Measurements from ENCODE around the gene LCE6A.

The LCE6A gene

GRCh38 chr1:152880316-152880715, 37.7 kb downstream of the LCE6A start:
- TF ChIP-seq CTCF (IDR thresholded peaks at IDR 0.05; ENCODE audit: low read length, missing control alignments) = no peak
- no peak overlapping the region for H3K4me3 ChIP-seq (replicated peaks; ENCODE audit: low read depth, low read length)
- no peak for DNase-seq (ENCODE audit: low read depth)

- no peak overlapping the region for H3K4me3 ChIP-seq (replicated peaks; ENCODE audit: low read depth, low read length)
- DNase-seq (ENCODE audit: low read depth) = no peak
- TF ChIP-seq CTCF (IDR thresholded peaks at IDR 0.05; ENCODE audit: low read length, missing control alignments) = no peak
Observed at GRCh38 chr1:152880907-152881306, 38.3 kb downstream of the LCE6A start.

- H3K4me3 ChIP-seq (replicated peaks; ENCODE audit: low read depth, low read length) = no peak overlapping the region
- no peak for TF ChIP-seq CTCF (IDR thresholded peaks at IDR 0.05; ENCODE audit: low read length, missing control alignments)
- no peak for DNase-seq (ENCODE audit: low read depth)
Observed at GRCh38 chr1:152884085-152884484, 41.4 kb downstream of the LCE6A start.

- DNase-seq (ENCODE audit: low read depth) = no peak
- H3K4me3 ChIP-seq (replicated peaks; ENCODE audit: low read depth, low read length) = no peak overlapping the region
- no peak for TF ChIP-seq CTCF (IDR thresholded peaks at IDR 0.05; ENCODE audit: low read length, missing control alignments)
Observed at GRCh38 chr1:152884506-152884905, 41.9 kb downstream of the LCE6A start.

GRCh38 chr1:152884966-152885624, 42.4 kb downstream of the LCE6A start:
- no peak overlapping the region for H3K4me3 ChIP-seq (replicated peaks; ENCODE audit: low read depth, low read length)
- TF ChIP-seq CTCF (IDR thresholded peaks at IDR 0.05; ENCODE audit: low read length, missing control alignments) = no peak
- DNase-seq (ENCODE audit: low read depth) = no peak

GRCh38 chr1:152886085-152886484, 43.4 kb downstream of the LCE6A start:
- DNase-seq (ENCODE audit: low read depth) = no peak
- TF ChIP-seq CTCF (IDR thresholded peaks at IDR 0.05; ENCODE audit: low read length, missing control alignments) = no peak
- H3K4me3 ChIP-seq (replicated peaks; ENCODE audit: low read depth, low read length) = no peak overlapping the region

- no peak for TF ChIP-seq CTCF (IDR thresholded peaks at IDR 0.05; ENCODE audit: low read length, missing control alignments)
- no peak overlapping the region for H3K4me3 ChIP-seq (replicated peaks; ENCODE audit: low read depth, low read length)
- DNase-seq (ENCODE audit: low read depth) = no peak
Observed at GRCh38 chr1:152886758-152887409, 44.2 kb downstream of the LCE6A start.

Measured in fibroblast of pulmonary artery (primary cell).